Aortic smooth muscle cell (primary cell): ENCODE measurements around the gene CEP68. TPM values are rescaled to one million over a fixed set of nuclear protein-coding genes. Genes with fewer than 3 reads are reported as not detected.

Source experiments
- total RNA-seq: library from RNA; depleted of rRNA; stranded (reverse); fragments of >200 nt; gene quantifications from 2 replicates; pipeline ENCODE4 v1.2.3, GENCODE V29; 2014

Gene CEP68
- total RNA-seq: 8.7 and 10.6 TPM in 2 replicates

GRCh38 chr2:65056215-65057053 is at the start of gene CEP68:
Gene CEP68 (plus strand): TSS chr2:65056416. CDS start chr2:65069445, 13,029 bp downstream.

GRCh38 chr2:65129826-65130663 is 73.8 kb downstream of the CEP68 start, which contains the start of gene RAB1A:
Gene RAB1A (minus strand): TSS chr2:65130106. CDS start chr2:65129915, 191 bp downstream.

Other genes with a start within 250 kb of the CEP68 start
- 9.9 and 13.3 TPM in 2 replicates for gene SLC1A4, start 67.0 kb upstream of the CEP68 start, total RNA-seq
- gene RAB1A, start 73.7 kb downstream of the CEP68 start, total RNA-seq: 90.0 and 108 TPM in 2 replicates
- gene ACTR2, start 171.4 kb downstream of the CEP68 start, total RNA-seq: 102 and 120 TPM in 2 replicates